Stimulated activated CD8-positive, alpha-beta memory T cell treated with anti-CD3 and anti-CD28 coated beads, Interleukin-12 subunit alpha, Interleukin-12 subunit beta, amount 100 ng/mL, for 4 hours (primary cell): Measurements from ENCODE around the gene HOXC5.
"Not testable (repeated sequence)": the region's sequence is repeated elsewhere in the genome, so short reads cannot be mapped to it uniquely, and the experiment has no call there.

ENCODE experiments used
- DNase-seq: peaks from one replicate; pipeline ENCODE4 v3.0.0-alpha.2; 2020; ENCODE audit warnings: low read depth

Gene HOXC5

DNA sequence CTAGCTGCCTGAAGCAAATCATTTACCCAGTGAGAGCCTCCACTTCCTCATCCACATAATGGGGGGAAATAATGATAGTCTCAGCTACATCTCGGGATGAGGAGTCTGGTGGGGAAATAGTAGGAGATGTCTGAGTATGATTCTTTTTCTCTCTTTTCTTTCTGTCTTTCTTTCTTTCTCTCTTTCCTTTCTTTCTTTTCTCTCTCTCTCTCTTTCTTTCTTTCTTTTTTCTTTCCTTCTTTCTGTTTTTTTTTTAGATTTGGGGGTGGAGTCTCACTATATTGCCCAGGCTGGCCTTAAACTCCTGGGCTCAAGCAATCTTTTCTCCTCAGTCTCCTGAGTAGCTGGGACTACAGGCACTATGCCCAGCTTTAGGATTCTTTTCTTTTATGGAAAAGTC, 33.6 kb downstream of the HOXC5 start:
- DNase-seq, result no peak

DNA sequence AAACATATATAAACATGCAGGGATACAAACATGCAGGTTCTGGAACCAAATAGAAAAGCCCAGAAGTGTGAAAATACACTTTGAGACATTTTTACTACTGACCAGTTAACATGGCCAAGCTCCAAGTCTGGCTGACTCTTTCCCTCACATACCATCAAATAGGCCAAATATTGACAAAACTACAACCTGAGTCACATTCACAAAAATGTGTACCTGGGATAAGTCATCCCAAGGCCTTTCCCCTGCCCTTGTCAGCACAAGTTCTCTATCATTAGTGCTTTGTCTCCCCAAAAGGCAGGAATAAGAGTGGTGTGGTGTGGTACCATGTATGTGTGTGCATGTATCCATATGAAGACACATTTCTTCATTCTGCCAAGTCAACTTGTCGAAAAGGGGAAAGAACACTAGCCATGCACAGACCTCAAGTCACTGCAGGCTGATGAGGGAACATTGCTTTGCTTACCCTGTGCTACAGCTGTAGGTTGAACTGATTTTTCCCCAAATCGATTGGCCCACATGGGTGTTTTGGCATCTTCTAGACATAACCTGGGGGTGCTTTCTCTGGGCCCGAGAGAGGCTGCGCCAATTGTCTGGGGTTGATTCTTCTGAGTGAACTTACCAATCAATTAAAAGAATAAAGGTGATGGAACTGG, 35.7 kb downstream of the HOXC5 start:
- no peak for DNase-seq

DNA sequence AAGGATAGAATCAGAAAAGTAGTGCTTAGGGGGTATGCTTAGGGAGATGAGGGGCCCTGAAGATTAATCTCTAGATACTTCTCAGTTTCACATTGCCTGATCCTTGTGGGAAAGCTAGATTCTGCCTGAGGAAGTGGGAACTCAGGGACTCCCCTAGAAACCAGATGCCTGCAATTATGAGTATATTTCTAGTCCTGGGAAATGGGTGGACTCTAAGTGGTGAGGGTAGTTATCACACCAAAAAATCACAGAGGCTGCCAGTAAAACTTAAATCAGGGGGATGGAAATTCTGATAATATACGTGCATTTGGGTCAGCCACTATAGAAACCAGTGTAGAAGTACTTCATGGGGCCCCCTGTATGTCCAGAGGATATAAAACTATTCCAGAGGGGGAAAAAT, 39.1 kb downstream of the HOXC5 start:
- DNase-seq, result no peak

DNA sequence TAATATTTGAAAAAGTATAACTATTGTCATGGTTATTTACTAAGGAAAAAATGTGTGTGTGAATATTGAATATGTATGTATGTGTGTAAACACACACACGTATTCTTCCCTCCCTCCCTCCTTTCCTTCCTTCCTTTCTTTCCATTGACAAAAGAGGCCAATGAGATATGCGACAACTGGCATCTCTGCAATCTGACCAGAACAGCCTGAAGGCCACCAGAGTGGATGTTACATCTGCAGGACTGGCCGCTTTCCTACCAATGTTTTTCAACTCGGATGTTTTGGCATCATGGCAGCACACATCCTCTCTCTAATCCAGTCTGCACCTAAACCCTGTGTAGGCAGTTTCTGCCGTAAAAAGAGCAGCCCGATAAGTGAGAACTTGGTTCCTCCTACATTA, 41.5 kb downstream of the HOXC5 start:
- no peak for DNase-seq

DNA sequence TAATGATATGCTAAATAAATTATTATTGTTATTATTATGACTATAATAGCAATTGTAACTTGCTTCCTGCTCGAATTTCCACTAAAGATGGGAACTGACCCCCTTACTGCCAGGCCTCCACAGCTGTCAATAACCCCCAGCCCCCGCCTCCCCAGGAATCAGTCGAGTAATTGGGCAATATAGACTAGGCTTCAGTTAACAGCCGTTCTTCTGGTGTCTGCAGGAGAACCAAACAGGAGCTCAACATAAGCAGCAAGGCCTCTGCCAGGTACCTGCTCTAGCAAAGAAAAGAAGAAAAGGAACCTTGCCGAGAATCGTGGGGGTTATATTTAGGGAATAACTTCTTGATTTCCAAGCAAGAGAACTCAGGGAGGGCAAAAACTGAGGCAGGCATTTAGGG, 42.6 kb downstream of the HOXC5 start:
- no peak for DNase-seq

DNA sequence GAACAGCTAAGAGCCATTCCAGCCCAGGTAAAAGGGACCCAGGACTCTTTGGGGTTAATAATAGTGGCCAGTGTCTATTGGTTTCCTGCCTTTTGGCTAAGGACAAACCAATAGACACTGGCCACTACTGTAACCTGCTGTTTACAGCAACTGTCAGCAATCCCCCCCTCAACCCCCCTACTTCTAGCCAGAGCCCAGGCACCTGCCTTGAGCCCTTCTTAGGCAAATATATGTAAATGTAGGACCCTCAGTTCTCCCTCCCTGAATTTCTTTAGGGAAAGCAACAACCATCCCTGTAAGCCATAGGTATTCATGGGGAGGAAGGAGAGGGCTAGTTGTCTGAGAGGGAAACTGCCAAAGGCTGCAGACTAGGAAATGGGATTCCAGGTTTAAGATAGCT, 43.1 kb downstream of the HOXC5 start:
- no peak for DNase-seq

DNA sequence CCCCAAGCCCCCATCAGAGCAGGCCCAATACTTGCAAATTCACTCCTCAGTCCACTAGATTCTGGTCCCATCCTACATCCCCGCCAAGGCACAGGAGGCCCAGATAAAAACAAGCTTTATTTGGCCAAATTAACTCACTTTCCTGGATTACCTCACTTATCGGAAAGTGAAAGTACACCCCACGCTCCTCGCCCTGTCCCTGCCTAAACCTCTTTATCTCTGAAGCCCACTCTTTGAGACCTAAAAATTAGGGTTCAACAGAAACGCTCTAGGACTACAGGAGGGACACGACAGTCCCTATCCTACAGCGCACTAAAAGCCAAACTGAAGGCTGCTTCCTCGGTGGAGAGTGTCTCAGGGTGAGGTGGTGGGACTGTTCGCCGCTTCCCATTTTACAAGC, 45.0 kb downstream of the HOXC5 start:
- DNase-seq, result not testable (repeated sequence)

DNA sequence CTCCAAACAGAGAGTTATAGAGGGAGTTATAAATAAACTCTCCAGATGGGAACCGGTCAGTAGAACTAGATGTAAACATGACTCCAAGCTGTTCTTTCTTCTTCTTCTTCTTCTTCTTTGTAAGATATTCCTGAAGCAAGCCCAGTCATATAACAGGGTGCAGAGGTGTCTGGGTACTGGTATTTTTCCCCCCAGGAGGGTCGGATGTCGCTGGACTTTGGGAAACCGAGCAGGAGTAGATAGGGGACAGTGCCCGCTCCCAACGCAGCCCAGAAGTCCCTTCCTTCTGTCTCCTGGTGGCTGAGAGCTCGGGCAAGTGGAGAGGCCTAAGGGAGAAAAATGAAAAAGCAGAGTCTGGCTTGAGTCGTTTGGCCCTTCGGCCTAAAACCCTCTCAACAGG, 46.3 kb downstream of the HOXC5 start:
- DNase-seq, result not testable (repeated sequence)

DNA sequence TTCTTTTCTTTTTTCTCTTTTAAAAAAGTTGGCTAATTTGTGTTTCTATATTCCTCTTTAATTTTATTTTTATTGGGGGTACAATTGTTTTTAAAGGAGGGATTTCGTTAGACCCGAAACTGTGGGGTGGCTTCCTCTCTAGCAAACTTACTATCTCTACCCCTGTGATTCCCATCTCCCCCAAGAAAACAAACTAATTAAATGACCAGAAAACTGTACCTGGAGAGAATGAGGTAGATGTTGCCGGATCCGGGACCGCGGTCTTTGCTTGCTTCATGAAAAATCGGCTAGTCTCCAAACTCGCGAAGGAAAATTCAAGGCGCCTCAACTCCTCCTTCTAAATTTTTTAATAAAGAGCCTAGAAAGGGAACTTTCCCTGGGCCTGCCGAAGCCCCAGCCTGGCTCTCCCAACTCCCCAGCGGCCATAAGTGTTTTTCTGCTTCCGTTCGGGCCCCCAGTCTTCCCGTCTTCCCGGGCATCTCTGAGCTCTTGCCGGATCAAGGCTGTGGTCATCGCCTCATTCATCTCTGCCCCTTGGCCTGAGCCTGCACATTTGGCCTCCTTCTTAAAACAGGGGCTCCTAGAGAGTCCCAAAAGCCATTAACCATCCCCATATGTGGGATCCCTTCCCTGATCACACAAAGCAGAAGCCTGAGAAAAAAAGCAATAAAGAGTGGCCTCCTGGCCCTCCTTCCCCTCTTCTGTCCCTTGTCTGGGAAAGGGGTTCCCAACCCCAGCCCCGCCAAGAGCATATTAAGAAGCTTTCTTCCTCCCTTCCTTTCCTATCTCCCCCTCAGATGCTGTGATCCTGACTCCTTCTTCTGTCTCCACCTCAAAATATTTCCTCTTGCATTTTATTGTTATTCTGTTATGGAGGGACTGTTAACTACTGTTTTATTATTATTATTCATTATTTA, 47.4 kb downstream of the HOXC5 start:
- not testable (repeated sequence) for DNase-seq

DNA sequence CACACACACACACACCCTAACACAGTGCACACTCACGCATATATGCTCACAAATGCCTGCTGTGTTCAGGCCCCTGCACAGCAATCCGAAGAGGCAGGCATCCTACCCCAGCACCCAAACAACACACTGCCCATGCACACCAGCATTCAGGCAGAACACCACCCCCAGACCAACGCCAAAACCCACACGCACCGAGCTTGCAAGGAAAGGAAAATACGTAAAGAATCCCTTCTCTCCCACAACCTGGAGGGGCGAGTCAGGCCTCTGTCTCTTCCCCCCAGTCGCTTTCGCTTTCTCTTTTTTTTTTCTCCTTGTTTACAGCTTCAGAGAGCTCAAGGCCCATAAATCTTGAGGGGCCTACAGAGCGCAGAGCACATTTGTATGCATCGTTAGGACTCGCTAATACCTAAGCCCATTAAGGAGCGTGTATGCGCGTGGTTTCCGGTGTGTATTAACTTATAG, 48.2 kb downstream of the HOXC5 start:
- not testable (repeated sequence) for DNase-seq

DNA sequence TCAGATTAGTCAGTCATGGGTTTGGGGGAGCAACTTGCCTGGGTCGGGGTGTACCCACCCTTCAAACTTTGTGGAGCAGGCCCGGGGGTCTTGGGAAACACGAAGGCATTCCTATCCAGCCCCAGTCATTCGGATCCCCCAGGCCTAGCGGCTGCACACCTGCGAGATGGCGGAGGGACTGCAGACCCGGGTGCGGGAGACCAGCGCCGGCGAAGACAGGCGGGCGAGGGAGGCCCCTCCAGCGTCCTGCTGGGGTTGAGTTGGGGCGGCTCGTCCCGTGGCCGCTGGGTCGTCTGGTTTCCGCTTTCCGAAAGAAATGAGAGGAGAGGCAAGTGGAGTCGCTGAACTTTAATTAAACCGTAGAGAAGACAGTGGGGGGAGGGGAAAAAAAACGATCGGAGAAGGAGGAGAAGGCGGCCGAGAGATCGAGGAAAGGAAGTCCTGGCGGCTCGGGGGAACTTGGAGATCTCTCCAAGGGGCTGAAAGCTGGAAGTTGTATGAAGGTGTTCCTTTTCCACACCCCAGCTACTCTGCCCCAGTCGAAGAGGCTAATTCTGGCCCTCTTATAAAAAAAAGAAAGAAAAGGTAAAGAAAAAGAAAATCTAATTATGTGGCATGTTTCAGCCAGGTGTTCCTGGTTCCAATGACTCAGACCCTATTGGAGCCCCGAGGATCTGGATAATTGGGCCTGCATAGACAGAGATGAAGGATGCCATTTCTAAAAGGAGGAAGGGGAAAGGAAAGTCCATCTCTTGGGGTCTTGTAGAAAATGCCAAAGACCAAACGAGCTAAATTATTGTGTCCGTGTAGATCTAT, 48.9 kb downstream of the HOXC5 start:
- DNase-seq, result peak; percentile 9

DNA sequence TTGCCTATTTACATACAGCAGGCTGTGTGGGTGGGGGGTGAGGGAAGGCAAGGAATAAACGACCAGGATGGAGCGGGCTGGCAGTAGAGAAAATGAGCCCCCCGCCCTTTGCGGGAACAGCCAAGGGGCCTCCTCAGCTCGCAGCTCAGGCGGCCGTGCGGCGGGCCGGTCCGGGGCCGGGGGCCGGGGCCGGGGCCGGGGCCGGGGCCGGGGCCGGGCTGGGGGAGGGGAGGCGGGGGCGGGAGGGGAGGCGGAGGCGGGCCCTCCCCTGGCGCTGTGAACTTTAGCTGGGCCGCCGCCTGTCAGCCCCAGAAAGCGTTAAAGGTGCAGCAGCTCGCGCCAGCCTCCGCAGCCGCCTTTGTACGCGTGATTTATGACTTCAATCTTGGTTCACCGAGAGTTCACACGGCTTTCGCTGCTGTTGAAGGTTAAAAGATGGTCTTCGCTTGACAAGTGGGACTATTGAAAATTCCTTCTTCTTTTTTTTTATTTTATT, 49.6 kb downstream of the HOXC5 start:
- DNase-seq, result peak; percentile 30
